ENCODE data around the gene RNF32. TPM values are rescaled to one million over a fixed set of nuclear protein-coding genes. Genes with fewer than 3 reads are reported as not detected.

Gene RNF32
- polyA plus RNA-seq, 1 donor (not counting 4 experiments of a cell fraction or from before 2014, with no cell fraction given), result 0.34 TPM

- Histone ChIP-seq H3K36me3 (ENCODE audit: control insufficient read depth in 2 of 2, extremely low read depth in 1 of 2, insufficient read depth in 2 of 2, low read length in 2 of 2) (peaks cover 4 to 7% of the 10 kb centered on the region in 2 experiments), H3K4me3 (ENCODE audit: control insufficient read depth in 2 of 3, extremely low read depth in 1 of 3, insufficient read depth in 2 of 3, low read depth in 1 of 3, low read length in 3 of 3) (no peak overlapping the region), H3K79me2 (ENCODE audit: control insufficient read depth, insufficient read depth, low read length) (no peaks in the 10 kb centered on the region), H3K27ac (ENCODE audit: control insufficient read depth, insufficient read depth, low read length) (no peak overlapping the region), H3K9ac (ENCODE audit: control insufficient read depth, extremely low read depth, insufficient read depth, low read length) (no peak overlapping the region), H3K4me1 (ENCODE audit: control insufficient read depth, extremely low read depth, insufficient read depth, low read length) (no peaks in the 10 kb centered on the region), H2AFZ (ENCODE audit: control insufficient read depth, low read length) (no peak overlapping the region), H3K9me3 (ENCODE audit: control insufficient read depth, low read depth, low read length) (no peaks in the 10 kb centered on the region), H3K9me1 (ENCODE audit: control insufficient read depth, extremely low read depth, insufficient read depth, low read length) (no peaks in the 10 kb centered on the region), H3K4me2 (ENCODE audit: control insufficient read depth, extremely low read depth, insufficient read depth, low read depth, low read length) (no peak overlapping the region), H4K20me1 (ENCODE audit: control insufficient read depth, extremely low read depth, insufficient read depth, low read length) (no peaks in the 10 kb centered on the region), H3K27me3 (ENCODE audit: control insufficient read depth, extremely low read depth, insufficient read depth, low read length) (no peaks in the 10 kb centered on the region)
- no peak for DNase-seq (ENCODE audit: low read depth, low spot score)
- FAIRE-seq, result no peak
- TF ChIP-seq CTCF (optimal IDR thresholded peaks at IDR 0.05 in 1 of 3, IDR thresholded peaks at IDR 0.05 in 1 of 3, conservative IDR thresholded peaks at IDR 0.05 in 1 of 3; ENCODE audit: extremely low read depth in 1 of 3, insufficient read depth in 2 of 3, low read length in 3 of 3) (no peak), EZH2 (IDR thresholded peaks at IDR 0.05; ENCODE audit: low read length) (no peak)
- dilution Hi-C loops (cut with MboI; ENCODE audit: extremely low pct_ligation_motif_present, low sequenced_read_pairs), result loop anchor here (25.0 kb wide), 1 partner anchor 871 kb away; the partner anchor contains the start of gene SHH
Measured at GRCh38 chr7:156682928-156683327, 42.4 kb downstream of the RNF32 start.

- H3K9me1 ChIP-seq (ENCODE audit: control insufficient read depth, extremely low read depth, insufficient read depth, low read length), result no peaks in the 10 kb centered on the region
- peaks cover 4 to 6% of the 10 kb centered on the region in 2 experiments for H3K36me3 ChIP-seq (ENCODE audit: control insufficient read depth in 2 of 2, extremely low read depth in 1 of 2, insufficient read depth in 2 of 2, low read length in 2 of 2)
- no peak for DNase-seq (ENCODE audit: low read depth, low spot score)
- dilution Hi-C loops (cut with MboI; ENCODE audit: extremely low pct_ligation_motif_present, low sequenced_read_pairs), result loop anchor here (25.0 kb wide), 1 partner anchor 872 kb away; the partner anchor contains the start of gene SHH
- H3K27me3 ChIP-seq (ENCODE audit: control insufficient read depth, extremely low read depth, insufficient read depth, low read length), result no peaks in the 10 kb centered on the region
- H3K4me3 ChIP-seq (ENCODE audit: control insufficient read depth in 2 of 3, extremely low read depth in 1 of 3, insufficient read depth in 2 of 3, low read depth in 1 of 3, low read length in 3 of 3), result no peak overlapping the region
- FAIRE-seq, result no peak
- H3K9ac ChIP-seq (ENCODE audit: control insufficient read depth, extremely low read depth, insufficient read depth, low read length), result no peak overlapping the region
- H3K4me1 ChIP-seq (ENCODE audit: control insufficient read depth, extremely low read depth, insufficient read depth, low read length), result no peaks in the 10 kb centered on the region
- no peaks in the 10 kb centered on the region for H3K79me2 ChIP-seq (ENCODE audit: control insufficient read depth, insufficient read depth, low read length)
- H3K27ac ChIP-seq (ENCODE audit: control insufficient read depth, insufficient read depth, low read length), result no peak overlapping the region
- TF ChIP-seq EZH2 (IDR thresholded peaks at IDR 0.05; ENCODE audit: low read length), result no peak
- TF ChIP-seq CTCF (optimal IDR thresholded peaks at IDR 0.05 in 1 of 3, IDR thresholded peaks at IDR 0.05 in 1 of 3, conservative IDR thresholded peaks at IDR 0.05 in 1 of 3; ENCODE audit: extremely low read depth in 1 of 3, insufficient read depth in 2 of 3, low read length in 3 of 3), result no peak
- H4K20me1 ChIP-seq (ENCODE audit: control insufficient read depth, extremely low read depth, insufficient read depth, low read length), result no peaks in the 10 kb centered on the region
- H3K9me3 ChIP-seq (ENCODE audit: control insufficient read depth, low read depth, low read length), result no peaks in the 10 kb centered on the region
- no peak overlapping the region for H2AFZ ChIP-seq (ENCODE audit: control insufficient read depth, low read length)
- H3K4me2 ChIP-seq (ENCODE audit: control insufficient read depth, extremely low read depth, insufficient read depth, low read depth, low read length), result no peak overlapping the region
Measured at GRCh38 chr7:156684251-156684650, 43.7 kb downstream of the RNF32 start.
